HPDE6-E6E7 (cell line): ENCODE measurements around the gene CEP41.

Experiments
- DNase-seq: peaks from one replicate; pipeline ENCODE4 v3.0.0; 2011; ENCODE audit warnings: missing footprints; ENCODE audit errors: extremely low spot score

CEP41 gene

GRCh38 chr7:130419658-130420057 lies 21.2 kb downstream of the CEP41 start:
- DNase-seq = peak; percentile 50

- DNase-seq = peak; percentile 66
Observed at GRCh38 chr7:130418306-130418705, 22.5 kb downstream of the CEP41 start.

GRCh38 chr7:130417213-130417612 lies 23.6 kb downstream of the CEP41 start:
- DNase-seq = no peak

- no peak for DNase-seq
Observed at GRCh38 chr7:130415006-130415405, 25.8 kb downstream of the CEP41 start.

GRCh38 chr7:130413201-130413600 lies 27.6 kb downstream of the CEP41 start:
- no peak for DNase-seq

- no peak for DNase-seq
Observed at GRCh38 chr7:130410868-130411541, 29.8 kb downstream of the CEP41 start.

- DNase-seq = no peak
Observed at GRCh38 chr7:130409712-130410072, 31.1 kb downstream of the CEP41 start.

GRCh38 chr7:130409067-130409711 lies 31.6 kb downstream of the CEP41 start:
- no peak for DNase-seq

GRCh38 chr7:130405003-130405402 lies 35.8 kb downstream of the CEP41 start:
- DNase-seq = no peak

- no peak for DNase-seq
Observed at GRCh38 chr7:130401578-130401977, 39.2 kb downstream of the CEP41 start.

- no peak for DNase-seq
Observed at GRCh38 chr7:130401101-130401500, 39.7 kb downstream of the CEP41 start.

GRCh38 chr7:130400120-130400572 lies 40.7 kb downstream of the CEP41 start:
- no peak for DNase-seq

GRCh38 chr7:130398526-130399090 lies 42.2 kb downstream of the CEP41 start:
- no peak for DNase-seq

GRCh38 chr7:130397758-130398073 lies 43.1 kb downstream of the CEP41 start:
- DNase-seq = no peak

- DNase-seq = no peak
Observed at GRCh38 chr7:130397051-130397757, 43.6 kb downstream of the CEP41 start.

- DNase-seq = no peak
Observed at GRCh38 chr7:130396109-130396508, 44.7 kb downstream of the CEP41 start.

GRCh38 chr7:130395421-130395820 lies 45.4 kb downstream of the CEP41 start:
- no peak for DNase-seq

GRCh38 chr7:130394421-130395195 lies 46.2 kb downstream of the CEP41 start:
- DNase-seq = no peak

GRCh38 chr7:130393841-130394411 lies 46.9 kb downstream of the CEP41 start:
- no peak for DNase-seq

- no peak for DNase-seq
Observed at GRCh38 chr7:130393101-130393561, 47.7 kb downstream of the CEP41 start.

- no peak for DNase-seq
Observed at GRCh38 chr7:130390486-130390885, 50.3 kb downstream of the CEP41 start.

- no peak for DNase-seq
Observed at GRCh38 chr7:130388671-130389070, 52.1 kb downstream of the CEP41 start.
